Endothelial cell of umbilical vein (primary cell): ENCODE data around the gene DIP2C. TPM values are rescaled to one million over a fixed set of nuclear protein-coding genes. Genes with fewer than 3 reads are reported as not detected.
"Not testable (repeated sequence)": the region's sequence is repeated elsewhere in the genome, so short reads cannot be mapped to it uniquely, and the experiment has no call there.

ENCODE experiments used
- BruUV-seq: library from RNA; stranded (reverse); fragments of 400-500 nt; replicated peaks from 2 replicates; lab custom pipeline; 2021; lab: Mats Ljungman, UMichigan
- CTCF ChIA-PET: fragments of 300-600, 350-600 bp; sonication (Branson Sonifier 250); formaldehyde crosslinking; loops from one replicate; lab custom pipeline; 2021; ENCODE audit warnings: antibody characterized with exemption, inconsistent platforms; lab: Charles Lee
- POLR2A ChIA-PET: fragments of 300-600, 350-600 bp; sonication (Branson Sonifier 250); formaldehyde crosslinking; loops from one replicate; lab custom pipeline; 2021; ENCODE audit warnings: antibody characterized with exemption, inconsistent platforms; lab: Charles Lee
- DNase-seq: peaks from one replicate; pipeline ENCODE4 v3.0.0-alpha.2; 2011; ENCODE audit warnings: low read depth, low spot score
- FAIRE-seq: peaks from 2 replicates; lab custom pipeline; 2011; peaks lifted over from hg19 to GRCh38; lab: Jason Lieb, UNC
- H2AFZ ChIP-seq: 2 replicates; pipeline ENCODE4 v1.6.0; 2012; ENCODE audit warnings: low read depth, low read length, control low read depth, inconsistent platforms
- H3K27ac ChIP-seq: 2 replicates; pipeline ENCODE4 v1.5.1; 2011; ENCODE audit warnings: low read depth, mild to moderate bottlenecking, control low read depth, low read length, moderate library complexity; ENCODE audit not compliant: insufficient read depth
- H3K27me3 ChIP-seq, 2 experiments: 2 replicates each; pipeline versions ENCODE4 v1.6.0 to v1.6.1; 2011; ENCODE audit warnings: low read length in 2 of 2, mixed read lengths in 1 of 2; ENCODE audit not compliant: control insufficient read depth in 2 of 2, insufficient read depth in 2 of 2
- H3K36me3 ChIP-seq, 2 experiments: 2 replicates in 1 of 2; 3 replicates in 1 of 2; pipeline ENCODE4 v1.5.1; 2011; ENCODE audit warnings: low read length in 2 of 2, mild to moderate bottlenecking in 1 of 2, moderate library complexity in 1 of 2; ENCODE audit not compliant: control insufficient read depth in 2 of 2, insufficient read depth in 2 of 2; ENCODE audit errors: extremely low read depth in 1 of 2
- H3K4me1 ChIP-seq: 3 replicates; pipeline ENCODE4 v1.5.1; 2011; ENCODE audit warnings: mild to moderate bottlenecking, low read length; ENCODE audit not compliant: control insufficient read depth, insufficient read depth; ENCODE audit errors: extremely low read depth
- H3K4me2 ChIP-seq: 2 replicates; pipeline ENCODE4 v1.6.1; 2011; ENCODE audit warnings: low read length, control low read depth, mixed read lengths; ENCODE audit not compliant: insufficient read depth
- H3K4me3 ChIP-seq, 3 experiments: fragments of 200-600 bp in 1 of 3; sonication (generic), shearing (Covaris generic) in 1 of 3; replicated peaks in 1 of 3; 2 replicates each; pipeline ENCODE4 v1.5.1; 2011 to 2016; ENCODE audit warnings: control low read depth in 3 of 3, low read length in 3 of 3, mild to moderate bottlenecking in 2 of 3, inconsistent platforms in 1 of 3, low read depth in 1 of 3, moderate library complexity in 1 of 3; ENCODE audit not compliant: insufficient read depth in 1 of 3
- H3K79me2 ChIP-seq: 2 replicates; pipeline ENCODE4 v1.6.0; 2012; ENCODE audit warnings: low read length, inconsistent platforms; ENCODE audit not compliant: control insufficient read depth, insufficient read depth
- H3K9ac ChIP-seq: replicated peaks from 2 replicates; pipeline ENCODE3; 2011; ENCODE audit warnings: low read length, control low read depth; ENCODE audit not compliant: insufficient read depth; ENCODE audit errors: extremely low read depth
- H3K9me1 ChIP-seq: replicated peaks from 3 replicates; pipeline ENCODE4 v1.6.0; 2011; ENCODE audit warnings: mild to moderate bottlenecking, low read length; ENCODE audit not compliant: control insufficient read depth, insufficient read depth; ENCODE audit errors: extremely low read depth
- H3K9me3 ChIP-seq: replicated peaks from 2 replicates; pipeline ENCODE4 v1.5.1; 2012; ENCODE audit warnings: low read length, inconsistent platforms; ENCODE audit not compliant: control insufficient read depth, insufficient read depth
- H4K20me1 ChIP-seq: replicated peaks from 2 replicates; pipeline ENCODE3; 2011; ENCODE audit warnings: mild to moderate bottlenecking, low read length; ENCODE audit not compliant: control insufficient read depth, insufficient read depth; ENCODE audit errors: extremely low read depth
- EZH2 ChIP-seq: IDR thresholded peaks from 2 replicates; pipeline ENCODE4 v1.6.1; 2012; ENCODE audit warnings: borderline replicate concordance, low read depth, mild to moderate bottlenecking, moderate library complexity, low read length, inconsistent platforms; ENCODE audit not compliant: severe bottlenecking
- FOS ChIP-seq: IDR thresholded peaks from 2 replicates; pipeline ENCODE4 v1.6.1; 2011; ENCODE audit warnings: mild to moderate bottlenecking, low read length, moderate library complexity, borderline replicate concordance; ENCODE audit not compliant: insufficient read depth
- GATA2 ChIP-seq: IDR thresholded peaks from 2 replicates; pipeline ENCODE4 v1.7.0; 2011; ENCODE audit warnings: low read depth, mild to moderate bottlenecking, moderate library complexity, mixed read lengths, low read length; ENCODE audit not compliant: insufficient read length, insufficient read depth
- JUN ChIP-seq: IDR thresholded peaks from 2 replicates; pipeline ENCODE4 v1.6.1; 2011; ENCODE audit warnings: borderline replicate concordance, low read depth; ENCODE audit not compliant: insufficient read length, insufficient read depth
- MYC ChIP-seq: IDR thresholded peaks from one replicate; pipeline ENCODE4 v1.6.1; 2011; ENCODE audit warnings: mild to moderate bottlenecking, low read depth, low read length
- POLR2A ChIP-seq: IDR thresholded peaks from 2 replicates; pipeline ENCODE4 v1.6.1; 2012; ENCODE audit warnings: low read depth, mild to moderate bottlenecking, control low read depth, low read length
- POLR2AphosphoS5 ChIP-seq: IDR thresholded peaks from 2 replicates; pipeline ENCODE4 v1.6.1; 2012; ENCODE audit warnings: low read depth, mild to moderate bottlenecking, control low read depth, low read length, moderate library complexity; ENCODE audit not compliant: insufficient read depth
- dilution Hi-C: fragments of 300-500 bp; cut with MboI; formaldehyde crosslinking; loops from one replicate; pipeline ENCODE4 v1.15.0; 2019; ENCODE audit warnings: low sequenced_read_pairs; ENCODE audit not compliant: extremely low pct_ligation_motif_present
- intact Hi-C: fragments of 100-400 bp; cut with micrococcal nuclease; formaldehyde crosslinking; loops from one replicate; pipeline ENCODE4 v1.10.0; 2022
- polyA plus RNA-seq, 4 experiments: library from polyadenylated mRNA; depleted of rRNA in 3 of 4; stranded (reverse) in 3 of 4; unstranded in 1 of 4; fragments of >200 nt; gene quantifications; 2 replicates each; pipeline versions ENCODE4 v1.2.1 to v1.2.3, GENCODE V29; 2011 to 2012; ENCODE audit warnings: missing spikeins in 1 of 4
- total RNA-seq: library from RNA; stranded (reverse); gene quantifications from 2 replicates; pipeline ENCODE4 v1.2.3, GENCODE V29; 2021
- TF ChIP-seq, protein P1 (sequence below), 2 donors: IDR thresholded peaks; 1 replicate in 1 of 2; 2 replicates in 1 of 2; pipeline ENCODE4 v1.5.1; 2011; ENCODE audit warnings: low read length in 2 of 2, mild to moderate bottlenecking in 2 of 2, moderate library complexity in 2 of 2, control low read depth in 1 of 2, inconsistent platforms in 1 of 2, low read depth in 1 of 2; ENCODE audit not compliant: insufficient read depth in 1 of 2; ENCODE audit errors: extremely low read depth in 1 of 2
- TF ChIP-seq, protein P2 (sequence below): IDR thresholded peaks from 2 replicates; pipeline ENCODE4 v1.6.1; 2011; ENCODE audit not compliant: insufficient read depth, insufficient read length

The DIP2C gene
- total and polyA plus RNA-seq, 2 donors (not counting 3 experiments of a cell fraction or from before 2014, with no cell fraction given): 3.6 to 10.7 TPM

DNA sequence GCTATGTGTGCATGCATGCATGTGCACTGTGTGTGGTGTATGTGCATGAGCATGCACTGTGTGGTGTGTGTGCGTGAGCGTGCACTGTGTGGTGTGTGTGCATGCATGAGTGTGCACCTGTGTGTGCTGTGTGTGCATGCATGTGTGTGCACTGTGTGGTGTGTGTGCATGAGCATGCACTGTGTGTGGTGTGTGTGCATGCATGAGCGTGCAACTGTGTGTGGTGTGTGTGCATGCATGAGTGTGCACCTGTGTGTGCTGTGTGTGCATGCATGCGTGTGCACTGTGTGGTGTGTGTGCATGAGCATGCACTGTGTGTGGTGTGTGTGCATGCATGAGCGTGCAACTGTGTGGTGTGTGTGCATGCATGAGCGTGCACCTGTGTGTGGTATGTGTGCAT, 10.7 kb upstream of the DIP2C start:
- BruUV-seq, H3K9me1 ChIP-seq, H3K4me1 ChIP-seq, H3K27ac ChIP-seq, POLR2A ChIA-PET, H3K79me2 ChIP-seq, H3K27me3 ChIP-seq, H3K36me3 ChIP-seq, H2AFZ ChIP-seq, intact Hi-C loops, H3K4me3 ChIP-seq, CTCF ChIA-PET, H3K9me3 ChIP-seq, H3K4me2 ChIP-seq, dilution Hi-C loops, H4K20me1 ChIP-seq, FAIRE-seq, H3K9ac ChIP-seq, DNase-seq: not testable (repeated sequence)

DNA sequence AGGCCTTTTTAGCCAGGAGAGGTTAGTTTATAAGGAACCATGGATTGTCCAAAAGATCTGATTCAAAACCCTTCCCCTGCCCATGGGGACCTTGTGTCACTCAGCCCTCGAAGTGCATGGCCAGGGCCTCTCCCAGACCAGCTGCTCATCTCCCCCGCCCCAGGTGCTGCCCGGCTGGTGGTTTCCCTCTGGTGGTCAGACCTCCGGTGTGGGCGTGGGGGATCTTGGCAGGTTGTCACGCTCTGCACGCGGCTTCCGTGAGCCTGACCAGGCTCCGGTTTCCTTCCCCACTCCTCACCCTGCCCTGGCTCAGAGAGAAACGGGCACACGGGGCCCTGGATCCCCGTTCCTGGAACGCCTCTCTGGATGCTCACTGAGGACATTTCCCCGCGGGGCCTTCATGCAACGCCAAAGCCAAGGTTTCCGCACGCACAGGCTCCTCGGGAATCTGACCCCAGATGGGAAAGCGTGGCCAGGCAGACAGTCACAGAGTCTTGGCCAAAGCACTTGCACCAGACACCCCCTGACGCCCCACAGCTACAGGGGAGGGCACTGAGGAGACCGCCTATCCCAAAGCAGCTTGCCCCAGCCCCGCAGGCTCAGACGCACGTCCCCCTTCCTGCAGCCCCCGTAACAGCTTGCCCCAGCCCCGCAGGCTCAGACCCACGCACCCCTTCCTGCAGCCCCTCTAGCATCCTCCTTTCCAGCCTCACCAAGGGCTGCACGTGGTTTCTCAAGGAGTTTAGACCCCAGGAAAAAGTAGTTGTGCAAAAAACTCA, 7.8 kb upstream of the DIP2C start:
- Histone ChIP-seq H3K4me3 (no peak overlapping the region), H3K9ac (no peak overlapping the region), H3K9me3 (no peaks in the 10 kb centered on the region), H3K9me1 (no peaks in the 10 kb centered on the region), H3K79me2 (no peaks in the 10 kb centered on the region), H3K27ac (no peak overlapping the region), H3K27me3 (peaks cover 3 to 4% of the 10 kb centered on the region in 2 experiments), H3K4me1 (peaks cover 6% of the 10 kb centered on the region), H3K36me3 (no peaks in the 10 kb centered on the region), H3K4me2 (no peak overlapping the region), H2AFZ (no peak overlapping the region), H4K20me1 (no peaks in the 10 kb centered on the region)
- dilution Hi-C loops: no loop called here
- intact Hi-C loops: no loop called here
- no peak for TF ChIP-seq POLR2AphosphoS5
- TF ChIP-seq, protein P1, sequence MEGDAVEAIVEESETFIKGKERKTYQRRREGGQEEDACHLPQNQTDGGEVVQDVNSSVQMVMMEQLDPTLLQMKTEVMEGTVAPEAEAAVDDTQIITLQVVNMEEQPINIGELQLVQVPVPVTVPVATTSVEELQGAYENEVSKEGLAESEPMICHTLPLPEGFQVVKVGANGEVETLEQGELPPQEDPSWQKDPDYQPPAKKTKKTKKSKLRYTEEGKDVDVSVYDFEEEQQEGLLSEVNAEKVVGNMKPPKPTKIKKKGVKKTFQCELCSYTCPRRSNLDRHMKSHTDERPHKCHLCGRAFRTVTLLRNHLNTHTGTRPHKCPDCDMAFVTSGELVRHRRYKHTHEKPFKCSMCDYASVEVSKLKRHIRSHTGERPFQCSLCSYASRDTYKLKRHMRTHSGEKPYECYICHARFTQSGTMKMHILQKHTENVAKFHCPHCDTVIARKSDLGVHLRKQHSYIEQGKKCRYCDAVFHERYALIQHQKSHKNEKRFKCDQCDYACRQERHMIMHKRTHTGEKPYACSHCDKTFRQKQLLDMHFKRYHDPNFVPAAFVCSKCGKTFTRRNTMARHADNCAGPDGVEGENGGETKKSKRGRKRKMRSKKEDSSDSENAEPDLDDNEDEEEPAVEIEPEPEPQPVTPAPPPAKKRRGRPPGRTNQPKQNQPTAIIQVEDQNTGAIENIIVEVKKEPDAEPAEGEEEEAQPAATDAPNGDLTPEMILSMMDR (IDR thresholded peaks at IDR 0.05; ENCODE audit: extremely low read depth in 1 of 2, insufficient read depth in 1 of 2, low read depth in 1 of 2, low read length in 2 of 2): no peak
- no peak for TF ChIP-seq FOS
- no peak for TF ChIP-seq POLR2A
- no peak for TF ChIP-seq GATA2
- TF ChIP-seq EZH2: no peak
- no peak for TF ChIP-seq MYC
- no peak for TF ChIP-seq JUN
- TF ChIP-seq, protein P2, sequence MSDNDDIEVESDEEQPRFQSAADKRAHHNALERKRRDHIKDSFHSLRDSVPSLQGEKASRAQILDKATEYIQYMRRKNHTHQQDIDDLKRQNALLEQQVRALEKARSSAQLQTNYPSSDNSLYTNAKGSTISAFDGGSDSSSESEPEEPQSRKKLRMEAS: no peak
- BruUV-seq: no TSS peak
- ChIA-PET POLR2A (no interaction called here), CTCF (no interaction called here)
- FAIRE-seq: no peak
- DNase-seq: no peak
